GM19372 (cell line): ENCODE measurements around the gene VGLL2.

Experiments used
- ATAC-seq: cut with Tn5 transposase; IDR thresholded peaks from one replicate; pipeline ENCODE4 v1.9.1; 2021; ENCODE audit warnings: mild to moderate bottlenecking, low read depth, moderate library complexity; ENCODE audit not compliant: unreplicated experiment

VGLL2 gene

DNA sequence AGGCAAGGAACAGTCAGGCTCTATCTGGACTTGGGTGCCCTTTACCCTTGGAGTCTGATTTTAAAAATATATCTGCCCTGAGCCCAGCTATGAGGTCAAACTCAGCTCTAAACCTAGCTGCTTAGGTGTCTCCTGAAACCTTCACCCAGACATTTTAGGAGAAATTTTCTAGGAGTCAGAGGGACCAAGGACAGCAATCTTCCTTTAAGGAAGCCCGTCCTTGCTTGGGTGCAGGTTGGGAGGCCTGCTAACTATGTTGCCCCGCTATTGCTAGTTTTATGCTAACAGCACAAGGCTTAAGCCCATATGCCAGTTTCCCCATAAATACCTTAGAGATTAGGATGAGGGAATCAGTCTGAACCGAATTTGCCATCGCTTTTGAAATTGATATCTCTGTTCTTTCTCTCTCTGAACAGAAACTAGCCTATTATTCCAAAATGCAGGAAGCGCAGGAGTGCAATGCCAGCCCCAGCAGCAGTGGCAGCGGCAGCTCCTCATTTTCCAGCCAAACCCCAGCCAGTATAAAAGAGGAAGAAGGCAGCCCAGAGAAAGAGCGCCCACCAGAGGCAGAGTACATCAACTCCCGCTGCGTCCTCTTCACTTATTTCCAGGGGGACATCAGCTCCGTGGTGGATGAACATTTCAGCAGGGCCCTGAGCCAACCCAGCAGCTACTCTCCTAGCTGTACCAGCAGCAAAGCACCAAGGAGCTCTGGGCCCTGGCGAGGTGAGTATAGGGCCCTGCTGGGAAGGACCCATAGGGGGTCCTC is 2.6 kb downstream of the VGLL2 start:
- ATAC-seq: no peak

DNA sequence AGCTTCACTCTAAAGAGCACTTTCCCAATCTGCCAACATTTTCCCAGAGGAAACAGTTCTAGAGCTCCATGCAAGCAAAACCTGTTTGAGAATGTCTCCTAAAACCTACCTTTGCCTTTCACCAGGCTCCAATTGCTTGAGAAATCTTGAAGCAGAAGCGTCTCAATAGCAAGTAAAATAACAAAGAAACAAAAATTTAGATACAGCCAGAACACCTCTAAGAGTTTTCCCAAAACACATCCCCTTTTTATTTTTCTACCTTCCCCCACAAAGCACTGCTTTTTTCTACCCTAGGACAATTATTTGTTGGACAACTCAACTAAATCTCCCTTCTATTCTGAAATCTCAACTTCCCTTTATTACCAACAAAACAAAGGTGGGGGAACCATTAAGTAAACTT is 3.6 kb downstream of the VGLL2 start:
- ATAC-seq: no peak

DNA sequence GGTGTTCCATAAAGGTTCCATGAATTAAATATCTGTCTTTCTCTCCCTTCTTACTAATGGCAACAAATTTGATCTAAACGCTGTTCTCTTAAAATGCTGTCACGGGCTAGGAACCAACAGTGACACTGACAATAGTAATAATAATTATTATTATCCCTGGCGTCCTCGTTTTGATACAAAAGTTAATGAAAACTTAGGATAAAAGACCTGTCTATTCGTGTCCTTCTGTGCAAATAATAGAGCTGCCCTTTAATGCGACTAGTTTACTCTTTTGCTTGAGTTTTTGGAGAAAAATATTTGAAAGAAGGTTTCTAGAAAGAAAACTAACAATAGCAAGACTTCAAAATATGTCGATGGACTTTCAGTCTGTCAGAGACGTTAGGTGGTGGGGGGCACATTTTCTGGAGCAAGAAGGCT is 4.3 kb downstream of the VGLL2 start:
- no peak for ATAC-seq

DNA sequence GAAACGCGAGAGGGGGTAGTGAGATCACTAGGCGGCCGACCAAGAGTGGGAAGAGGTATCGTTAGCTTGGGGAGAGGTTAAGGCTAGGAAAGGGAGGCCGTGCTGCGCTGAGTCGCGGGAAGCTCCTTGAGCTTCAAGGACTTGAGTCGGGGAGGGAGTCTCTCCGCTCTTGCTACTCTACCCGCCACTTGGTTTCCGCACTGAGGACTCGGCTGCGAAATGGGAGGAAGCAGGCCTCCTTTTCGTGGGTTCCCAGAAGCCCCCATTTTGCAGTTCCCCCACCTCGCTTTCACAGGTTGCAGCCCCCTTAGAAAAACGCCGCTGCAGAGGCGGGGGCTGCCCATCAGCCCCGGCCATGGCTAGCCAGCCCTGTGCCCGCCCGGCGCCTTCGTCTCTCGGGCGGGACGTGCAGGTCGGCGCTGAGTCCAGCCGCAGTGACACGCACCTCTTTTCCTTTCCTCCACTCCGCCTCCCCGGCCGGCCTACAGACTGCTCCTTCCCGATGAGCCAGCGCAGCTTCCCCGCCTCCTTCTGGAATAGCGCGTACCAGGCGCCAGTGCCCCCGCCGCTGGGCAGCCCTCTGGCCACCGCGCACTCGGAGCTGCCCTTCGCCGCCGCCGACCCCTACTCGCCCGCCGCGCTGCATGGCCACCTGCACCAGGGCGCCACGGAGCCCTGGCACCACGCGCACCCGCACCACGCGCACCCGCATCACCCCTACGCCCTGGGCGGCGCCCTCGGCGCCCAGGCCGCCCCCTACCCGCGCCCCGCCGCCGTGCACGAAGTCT is 4.9 kb downstream of the VGLL2 start:
- no peak for ATAC-seq

DNA sequence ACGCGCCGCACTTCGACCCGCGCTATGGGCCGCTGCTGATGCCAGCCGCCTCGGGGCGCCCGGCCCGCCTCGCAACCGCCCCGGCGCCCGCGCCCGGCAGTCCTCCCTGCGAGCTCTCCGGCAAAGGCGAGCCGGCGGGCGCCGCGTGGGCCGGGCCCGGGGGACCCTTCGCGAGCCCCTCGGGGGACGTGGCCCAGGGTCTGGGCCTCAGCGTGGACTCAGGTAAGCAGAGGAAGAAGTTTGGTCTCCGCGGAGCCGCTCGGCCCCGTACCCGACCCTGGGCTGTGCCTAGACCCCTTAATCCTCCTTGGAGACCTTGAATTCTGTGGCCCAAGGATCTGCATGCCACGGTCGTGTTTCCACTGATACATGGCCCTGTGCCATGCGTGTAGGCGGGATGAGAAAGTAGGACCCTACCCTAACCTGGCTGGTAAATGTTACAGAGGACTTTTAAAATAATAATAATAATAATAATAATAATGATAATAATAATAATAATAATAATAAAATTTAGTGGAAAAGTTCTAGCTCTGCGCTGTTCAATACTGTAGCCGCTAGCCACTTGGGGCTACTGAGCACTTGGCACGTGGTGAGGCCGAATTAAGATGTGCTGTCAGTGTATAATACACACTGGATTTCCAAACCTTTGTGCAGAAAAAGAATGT is 5.6 kb downstream of the VGLL2 start:
- ATAC-seq: no peak

DNA sequence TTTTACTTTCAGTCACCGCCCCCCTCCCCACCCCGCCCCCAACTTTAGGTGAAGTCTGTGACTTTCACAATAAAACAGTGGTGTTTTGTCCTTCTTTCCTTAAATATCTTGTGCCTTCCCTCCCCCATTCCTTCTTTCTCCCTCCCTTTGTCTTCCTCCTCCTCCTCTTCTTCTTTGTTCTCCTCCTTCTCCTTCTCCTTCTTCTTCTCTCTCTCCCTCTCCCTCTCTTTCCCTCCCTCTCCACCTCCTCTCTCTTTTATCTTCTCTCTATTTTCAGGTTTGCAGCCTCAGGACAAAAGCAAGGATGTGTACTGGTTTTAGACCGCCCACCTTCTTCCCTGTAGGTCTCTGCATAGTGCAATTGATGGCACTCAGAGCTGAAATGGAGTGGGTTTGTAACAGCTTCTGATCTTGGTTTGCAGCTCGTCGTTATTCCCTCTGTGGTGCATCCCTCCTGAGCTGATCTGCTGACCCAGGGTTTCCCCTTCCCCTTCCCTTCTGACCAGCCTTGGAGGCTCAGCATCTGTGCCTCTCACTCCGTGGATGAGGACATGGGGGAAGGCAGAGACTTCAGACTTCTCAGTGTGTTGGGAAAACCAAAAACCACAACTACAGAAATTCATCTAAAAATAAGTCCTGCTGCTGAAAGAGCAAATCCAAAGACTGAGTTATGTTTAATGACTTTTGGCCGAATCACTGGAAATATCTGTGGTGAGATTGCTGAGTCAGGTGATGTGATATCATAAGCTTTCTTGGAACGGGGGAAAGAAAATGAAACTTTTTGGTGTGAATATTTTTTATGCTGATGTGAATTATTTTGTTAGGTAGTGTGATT is 6.9 kb downstream of the VGLL2 start:
- ATAC-seq: no peak

DNA sequence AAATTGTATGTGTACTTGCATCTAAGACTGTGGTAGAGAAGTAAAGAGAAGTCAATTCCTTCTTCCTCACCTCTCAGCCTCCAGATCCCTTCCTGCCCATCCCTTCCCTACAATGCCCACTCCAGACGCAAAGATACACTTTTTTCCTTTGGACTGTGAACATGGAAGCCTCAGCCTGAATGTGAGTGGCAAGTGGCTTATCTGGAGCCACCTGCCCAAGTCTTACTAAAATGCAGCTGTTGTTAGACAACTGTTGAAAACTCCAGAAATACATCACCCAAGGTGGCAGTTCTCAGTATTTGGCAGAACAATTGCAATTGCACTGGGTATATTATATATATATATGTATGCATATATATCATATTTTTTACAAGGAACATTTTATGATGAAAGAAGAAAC is 7.5 kb downstream of the VGLL2 start:
- ATAC-seq: no peak

DNA sequence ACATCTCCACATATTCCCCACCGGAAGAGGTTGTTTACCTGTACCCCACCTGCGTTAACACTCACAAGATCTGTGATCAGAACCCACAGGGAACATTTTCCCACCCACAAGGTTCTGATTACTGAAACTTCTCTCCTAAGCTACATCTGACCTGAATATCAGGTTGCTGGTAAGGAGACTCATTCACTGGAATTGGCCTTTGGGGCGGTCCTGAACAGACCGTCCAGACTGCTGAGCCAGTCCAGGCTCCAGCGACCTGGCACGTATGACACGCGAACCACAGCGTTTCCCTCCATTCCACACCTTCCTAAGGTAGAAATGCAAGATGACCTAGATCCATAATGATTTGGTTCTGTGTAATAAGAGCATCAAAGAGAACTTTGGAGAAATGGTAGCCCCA is 9.8 kb downstream of the VGLL2 start:
- ATAC-seq: no peak

DNA sequence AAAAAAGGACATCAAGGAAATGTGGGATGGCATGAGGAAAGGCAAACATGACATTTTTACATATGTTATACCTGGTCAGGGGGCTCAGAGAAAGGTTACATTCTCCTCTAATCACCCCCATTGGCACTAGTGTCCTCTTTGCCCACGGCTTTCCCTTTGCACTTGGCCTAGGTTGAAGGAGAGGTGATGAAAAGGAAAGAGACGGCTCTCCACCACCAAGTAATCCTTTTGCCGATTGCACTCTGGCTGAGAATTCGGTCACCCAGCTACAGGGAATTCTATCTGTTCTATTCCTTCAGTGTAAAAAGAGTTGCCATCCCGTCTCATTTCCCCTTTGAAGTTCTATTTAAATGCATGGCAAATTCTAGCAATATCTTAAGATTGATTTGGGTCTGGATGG is 10.4 kb downstream of the VGLL2 start:
- no peak for ATAC-seq

DNA sequence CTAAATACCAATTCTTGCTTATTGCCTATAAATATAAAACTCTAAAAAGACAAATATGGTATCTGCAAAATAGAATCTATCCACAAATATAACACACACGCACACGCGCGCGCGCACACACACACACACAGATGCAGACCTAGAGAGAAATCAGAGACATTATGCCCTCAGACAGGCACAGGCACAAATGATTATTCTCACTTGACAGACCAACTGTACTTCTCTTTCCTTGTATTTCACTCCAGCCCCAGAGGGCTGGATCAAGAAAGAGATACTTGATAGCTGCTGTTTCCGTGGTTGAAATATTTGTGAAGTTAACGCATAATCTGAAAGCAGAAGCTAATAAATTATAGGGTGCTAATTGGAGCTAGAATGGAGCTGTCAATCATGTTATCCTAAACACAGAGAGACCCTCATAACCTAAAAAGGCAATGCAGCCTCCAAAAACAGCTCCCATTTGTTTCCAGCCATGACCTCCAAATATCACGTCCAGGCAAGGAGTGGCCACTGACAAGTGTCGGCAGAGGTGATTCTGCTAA is 11.5 kb downstream of the VGLL2 start:
- ATAC-seq: no peak

DNA sequence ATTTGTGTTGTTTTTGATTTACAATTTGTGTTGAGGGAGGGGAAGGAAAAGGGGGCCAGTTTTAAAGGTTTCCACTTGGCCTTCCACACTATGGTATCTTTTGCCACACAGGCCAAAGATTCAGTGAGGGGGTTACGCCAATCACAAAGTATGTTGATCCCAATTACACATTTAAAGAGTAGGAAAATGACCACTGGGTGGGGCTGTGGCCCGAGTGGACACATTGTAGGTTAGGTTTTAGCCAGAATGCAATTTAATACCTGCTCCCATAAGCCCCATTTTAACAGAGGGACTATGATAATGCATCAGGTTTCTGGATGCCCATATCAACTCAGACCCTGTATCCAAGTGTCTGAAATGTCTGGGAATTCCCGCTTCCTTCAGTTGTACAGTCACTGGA is 15.6 kb downstream of the VGLL2 start:
- no peak for ATAC-seq

DNA sequence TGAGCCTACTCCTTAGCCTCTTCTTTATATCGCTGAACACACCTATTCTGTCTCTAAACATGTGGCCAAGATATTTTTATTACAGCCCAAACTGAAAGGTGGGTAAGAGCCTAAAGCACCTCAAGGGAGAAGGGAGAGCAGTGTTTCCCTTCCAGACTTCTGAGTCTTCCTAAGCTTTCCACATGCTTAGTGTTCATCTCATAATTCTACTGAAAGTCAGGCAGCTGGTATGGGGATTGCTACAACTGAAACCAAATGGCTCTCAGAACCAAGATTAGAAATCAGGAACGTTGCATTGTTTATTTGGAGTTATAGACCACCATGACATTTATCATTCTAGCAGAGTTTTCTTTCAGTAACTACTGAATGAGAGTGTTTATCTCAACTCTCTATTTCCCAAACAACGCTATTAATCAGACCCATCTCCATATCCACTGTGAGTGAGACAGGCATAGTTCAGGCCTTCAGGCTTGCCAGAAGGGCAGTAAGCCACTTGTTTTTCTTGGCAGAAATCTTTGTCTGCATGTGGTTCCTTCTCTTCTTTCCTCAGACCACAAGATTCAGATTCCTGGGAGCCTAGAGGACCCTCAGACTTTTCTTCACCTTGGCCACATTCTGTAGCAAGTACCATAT is 22.8 kb downstream of the VGLL2 start:
- ATAC-seq: no peak

DNA sequence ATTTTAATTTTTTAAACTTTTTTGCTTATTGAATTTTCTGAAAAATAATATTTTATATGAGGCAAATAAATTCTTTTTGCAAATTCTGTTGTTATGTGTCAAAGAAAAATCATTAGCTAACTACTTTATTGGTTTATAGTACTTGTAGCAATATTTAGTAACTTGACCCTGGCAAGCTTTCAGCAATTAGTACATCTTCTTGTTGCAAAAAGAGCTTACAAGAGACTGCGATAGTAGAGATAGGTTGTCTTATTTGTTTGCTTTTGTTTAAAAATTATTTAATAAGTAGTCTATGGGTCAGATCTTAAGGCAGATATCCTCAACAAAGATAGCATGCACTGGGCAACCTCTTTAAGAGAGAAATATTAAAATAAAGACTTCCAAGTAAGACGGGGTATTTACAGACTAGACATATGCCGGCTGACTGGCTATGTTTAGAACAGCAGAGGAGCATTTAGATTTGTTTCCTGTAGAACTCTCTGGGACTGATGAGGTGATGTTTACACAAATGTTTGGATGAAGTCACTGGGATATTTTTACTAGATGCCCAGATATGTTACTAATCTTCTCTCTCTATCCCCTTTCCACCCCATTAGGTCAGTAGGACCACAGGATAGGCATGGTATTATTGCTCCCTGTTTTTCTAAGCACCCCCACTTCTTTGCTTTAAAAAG is 25.0 kb downstream of the VGLL2 start:
- no peak for ATAC-seq

DNA sequence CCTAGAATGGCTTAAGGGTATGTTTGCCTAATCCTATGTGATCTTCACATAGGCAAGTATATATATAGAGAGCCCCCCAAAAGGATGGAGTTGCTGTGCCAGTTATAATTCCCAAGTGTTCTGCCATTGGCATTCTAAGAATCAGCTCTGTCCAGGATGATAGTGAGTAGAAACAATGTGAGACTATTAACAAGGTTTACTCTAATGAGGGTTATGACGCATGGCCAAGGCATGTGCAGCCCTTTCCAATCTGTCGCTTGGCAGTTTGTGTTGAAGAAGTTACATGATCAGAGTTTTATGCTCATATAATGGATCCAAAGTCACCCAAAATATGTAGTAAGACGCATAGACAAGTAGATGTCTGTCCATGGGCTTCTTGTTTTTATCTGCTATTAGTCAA is 33.6 kb downstream of the VGLL2 start:
- no peak for ATAC-seq

DNA sequence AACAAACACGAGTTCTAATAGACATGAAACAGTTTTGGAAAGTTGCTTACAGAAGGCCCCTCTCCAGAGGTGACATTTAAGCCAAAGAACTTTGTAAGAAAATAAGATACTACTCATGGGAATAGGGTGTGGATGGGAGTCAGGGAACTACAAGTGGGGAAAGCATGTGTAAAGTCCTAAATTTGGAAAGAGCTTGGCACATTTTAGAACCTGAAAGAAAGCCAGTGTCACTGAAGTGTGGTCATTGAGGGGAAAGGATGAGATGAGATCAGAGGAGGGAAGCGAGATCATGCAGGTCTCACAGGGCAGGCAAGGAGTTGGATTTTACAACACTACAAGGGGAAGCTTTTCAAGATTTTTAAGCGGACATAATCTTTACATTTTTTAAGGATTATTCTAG is 38.0 kb downstream of the VGLL2 start:
- no peak for ATAC-seq

DNA sequence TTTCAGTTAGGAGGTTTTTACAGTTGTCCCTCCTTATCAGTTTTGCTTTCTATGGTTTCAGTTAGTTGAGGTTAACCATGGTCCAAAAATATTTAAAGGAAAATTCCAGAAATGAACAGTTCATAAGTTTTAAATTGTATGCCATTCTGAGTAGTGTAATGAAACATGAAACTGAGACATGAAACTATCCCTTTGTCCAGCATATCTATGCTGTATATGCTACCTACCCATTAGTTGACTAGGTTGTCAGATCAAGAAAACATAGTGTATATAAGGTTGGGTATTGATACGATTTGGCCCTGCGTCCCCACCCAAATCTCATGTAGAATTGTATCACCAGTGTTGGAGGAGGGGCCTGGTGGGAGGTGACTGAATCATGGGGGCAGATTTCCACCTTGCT is 39.1 kb downstream of the VGLL2 start:
- no peak for ATAC-seq

DNA sequence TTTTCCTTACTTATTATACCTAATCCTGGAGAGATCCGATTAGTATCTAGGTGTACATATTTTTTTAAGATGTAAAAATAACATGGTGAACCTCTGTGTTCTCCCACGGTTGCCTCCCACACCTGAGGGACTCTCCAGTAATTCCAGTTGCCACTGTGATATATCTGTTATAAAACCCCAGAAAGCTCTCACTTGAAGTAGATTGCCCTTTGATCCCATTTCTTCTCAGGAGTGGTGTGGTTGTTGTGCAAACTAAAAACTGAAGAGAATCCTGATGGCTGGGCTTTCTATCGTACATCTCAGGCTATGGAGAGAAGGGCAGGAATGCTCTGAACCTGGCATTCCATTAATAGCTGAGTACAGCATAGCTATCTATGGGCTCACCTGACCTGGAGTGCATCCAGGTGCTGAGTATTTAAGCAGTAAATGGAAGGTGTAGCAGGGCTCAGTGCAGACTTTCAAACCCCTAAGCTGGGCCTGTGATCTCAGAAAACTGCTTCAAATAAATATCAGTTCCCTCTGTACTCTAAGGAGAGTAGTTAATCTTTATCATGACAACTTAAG is 41.0 kb downstream of the VGLL2 start:
- no peak for ATAC-seq

DNA sequence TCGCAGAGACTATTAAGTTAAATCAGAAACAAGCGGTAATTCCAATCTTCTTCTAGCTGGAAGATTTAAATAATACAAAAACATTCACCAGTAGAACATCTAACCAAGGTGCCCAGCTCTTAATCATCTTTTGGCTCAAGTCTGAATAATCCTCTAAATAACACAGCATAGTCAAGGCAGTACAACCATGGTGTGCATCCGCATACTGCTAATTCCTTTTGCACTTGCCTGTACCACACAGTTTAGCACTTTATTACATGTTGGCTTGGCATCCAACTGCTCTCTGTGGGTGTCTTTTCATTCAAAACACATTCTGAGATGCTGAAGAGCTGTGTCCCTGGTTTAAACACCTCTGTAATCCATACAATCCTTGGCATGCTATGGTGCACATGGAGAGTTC is 42.3 kb downstream of the VGLL2 start:
- no peak for ATAC-seq

DNA sequence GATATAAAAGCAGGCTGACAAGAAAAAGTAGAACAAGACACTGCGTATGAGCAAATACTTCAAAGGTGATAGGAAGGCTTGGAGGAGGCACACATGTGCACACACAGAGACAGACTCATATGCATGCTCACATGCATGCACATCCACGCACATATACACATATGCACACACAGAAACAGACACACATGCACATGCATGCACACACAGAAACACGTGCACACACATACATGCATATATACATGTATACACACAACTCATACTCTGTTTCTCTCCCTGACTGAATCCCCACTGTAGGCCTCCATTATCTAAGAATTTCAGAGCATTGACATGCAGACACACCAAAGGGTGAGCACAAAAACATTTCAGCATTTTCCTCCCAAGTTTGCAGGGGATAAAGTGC is 43.7 kb downstream of the VGLL2 start:
- ATAC-seq: no peak
